ENCODE results near the gene OAS2.

OAS2 gene

GRCh38 chr12:112946236-112947000, 31.9 kb upstream of the OAS2 start:
- Histone ChIP-seq H3K9ac (ENCODE audit: low read length) (no peak overlapping the region), H3K4me3 (ENCODE audit: insufficient read depth, low read length, poor library complexity, severe bottlenecking) (no peak overlapping the region), H3K4me2 (ENCODE audit: low read depth, low read length, poor library complexity, severe bottlenecking) (no peak overlapping the region), H3K27me3 (ENCODE audit: low read length) (no peaks in the 10 kb centered on the region), H4K20me1 (ENCODE audit: low read depth, low read length) (no peaks in the 10 kb centered on the region), H3K9me3 (ENCODE audit: insufficient read depth, low read length) (no peaks in the 10 kb centered on the region), H3K27ac (ENCODE audit: low read depth, low read length) (no peak overlapping the region), H3K36me3 (ENCODE audit: low read length) (no peaks in the 10 kb centered on the region), H3K79me2 (ENCODE audit: insufficient read depth, low read length) (no peaks in the 10 kb centered on the region), H3K9me2 (replicated peaks; ENCODE audit: insufficient read depth, low read length) (no peaks in the 10 kb centered on the region), H3F3A (ENCODE audit: insufficient read depth) (no peaks in the 10 kb centered on the region), H2AFZ (ENCODE audit: low read depth, low read length, severe bottlenecking) (no peak overlapping the region)
- TF ChIP-seq EZH2phosphoT487 (conservative IDR thresholded peaks at IDR 0.05; ENCODE audit: low read length) (no peak), CTCF (IDR thresholded peaks at IDR 0.05; ENCODE audit: insufficient read depth, low read length, poor library complexity, severe bottlenecking) (no peak)

GRCh38 chr12:112947314-112947713, 31.0 kb upstream of the OAS2 start:
- no peaks in the 10 kb centered on the region for H3K79me2 ChIP-seq (ENCODE audit: insufficient read depth, low read length)
- no peak for TF ChIP-seq CTCF (IDR thresholded peaks at IDR 0.05; ENCODE audit: insufficient read depth, low read length, poor library complexity, severe bottlenecking)
- no peak for TF ChIP-seq EZH2phosphoT487 (conservative IDR thresholded peaks at IDR 0.05; ENCODE audit: low read length)
- H3K9me2 ChIP-seq (replicated peaks; ENCODE audit: insufficient read depth, low read length): no peaks in the 10 kb centered on the region
- H3K9me3 ChIP-seq (ENCODE audit: insufficient read depth, low read length): no peaks in the 10 kb centered on the region
- no peaks in the 10 kb centered on the region for H3F3A ChIP-seq (ENCODE audit: insufficient read depth)
- H3K9ac ChIP-seq (ENCODE audit: low read length): no peak overlapping the region
- H2AFZ ChIP-seq (ENCODE audit: low read depth, low read length, severe bottlenecking): no peak overlapping the region
- no peak overlapping the region for H3K4me3 ChIP-seq (ENCODE audit: insufficient read depth, low read length, poor library complexity, severe bottlenecking)
- H4K20me1 ChIP-seq (ENCODE audit: low read depth, low read length): no peaks in the 10 kb centered on the region
- no peak overlapping the region for H3K27ac ChIP-seq (ENCODE audit: low read depth, low read length)
- no peaks in the 10 kb centered on the region for H3K36me3 ChIP-seq (ENCODE audit: low read length)
- H3K27me3 ChIP-seq (ENCODE audit: low read length): no peaks in the 10 kb centered on the region
- H3K4me2 ChIP-seq (ENCODE audit: low read depth, low read length, poor library complexity, severe bottlenecking): no peak overlapping the region

GRCh38 chr12:112947761-112948160, 30.6 kb upstream of the OAS2 start:
- H3K9me3 ChIP-seq (ENCODE audit: insufficient read depth, low read length): no peaks in the 10 kb centered on the region
- H3K27me3 ChIP-seq (ENCODE audit: low read length): no peaks in the 10 kb centered on the region
- TF ChIP-seq CTCF (IDR thresholded peaks at IDR 0.05; ENCODE audit: insufficient read depth, low read length, poor library complexity, severe bottlenecking) (no peak), EZH2phosphoT487 (conservative IDR thresholded peaks at IDR 0.05; ENCODE audit: low read length) (no peak)
- no peak overlapping the region for H3K4me2 ChIP-seq (ENCODE audit: low read depth, low read length, poor library complexity, severe bottlenecking)
- no peaks in the 10 kb centered on the region for H3K9me2 ChIP-seq (replicated peaks; ENCODE audit: insufficient read depth, low read length)
- H3K9ac ChIP-seq (ENCODE audit: low read length): no peak overlapping the region
- no peaks in the 10 kb centered on the region for H3K79me2 ChIP-seq (ENCODE audit: insufficient read depth, low read length)
- H3K36me3 ChIP-seq (ENCODE audit: low read length): no peaks in the 10 kb centered on the region
- no peaks in the 10 kb centered on the region for H4K20me1 ChIP-seq (ENCODE audit: low read depth, low read length)
- H3K4me3 ChIP-seq (ENCODE audit: insufficient read depth, low read length, poor library complexity, severe bottlenecking): no peak overlapping the region
- no peak overlapping the region for H2AFZ ChIP-seq (ENCODE audit: low read depth, low read length, severe bottlenecking)
- H3K27ac ChIP-seq (ENCODE audit: low read depth, low read length): no peak overlapping the region
- H3F3A ChIP-seq (ENCODE audit: insufficient read depth): no peaks in the 10 kb centered on the region

Data from SU-DHL-6 (cell line).